ENCODE results near the gene PEAK3. TPM values are rescaled to one million over a fixed set of nuclear protein-coding genes. Genes with fewer than 3 reads are reported as not detected.

The PEAK3 gene
- total and polyA plus RNA-seq, 10 of the 15 experiments (the other 5 are each of a cell fraction or from before 2014, with no cell fraction given): 0.03 to 0.10 (median 0.05) TPM; not detected in 7

DNA sequence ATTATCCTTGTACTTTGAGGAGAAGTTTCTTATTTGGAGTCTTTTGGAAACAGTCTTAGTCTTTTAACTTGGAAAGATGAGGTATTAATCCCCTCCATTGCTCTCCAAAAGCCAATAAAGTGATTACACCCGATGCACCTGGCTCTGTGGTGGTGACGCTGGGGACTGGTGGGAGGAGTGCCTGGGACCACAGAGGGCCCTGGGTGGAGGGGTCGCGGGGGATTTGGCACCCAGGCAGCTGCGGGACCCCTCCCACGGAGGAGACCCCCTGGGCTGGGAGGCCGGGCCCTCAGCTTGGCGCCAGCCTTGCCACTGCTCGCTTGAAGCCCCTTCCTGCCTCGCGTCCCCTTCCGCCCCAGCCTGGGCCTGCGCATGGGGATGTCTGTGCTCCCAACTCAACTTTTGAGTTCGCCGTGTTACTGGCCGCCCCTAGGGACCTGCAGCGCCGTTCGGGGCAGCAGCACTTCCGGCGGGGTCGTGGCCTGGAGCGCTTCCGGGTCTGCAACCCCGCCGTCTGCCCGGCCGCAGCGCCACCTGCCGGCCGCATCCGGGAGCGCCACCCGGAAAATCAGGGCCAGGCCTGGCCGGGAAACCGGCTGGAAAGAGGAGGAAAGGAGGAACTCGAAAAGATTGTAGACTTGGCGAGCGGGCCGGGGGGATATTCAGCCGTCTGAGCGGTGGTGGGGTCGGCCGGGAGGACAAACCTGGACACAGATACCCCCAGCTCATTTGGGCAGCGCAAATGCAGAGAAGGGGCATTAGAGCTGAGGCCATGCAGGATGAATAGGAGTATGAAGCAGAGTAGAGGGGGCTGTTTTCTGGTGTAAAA lies 8.4 kb downstream of the PEAK3 start (continued):
- TF ChIP-seq CEBPZ (IDR thresholded peaks at IDR 0.05; ENCODE audit: low read depth, low read length) (no peak), CHD2 (IDR thresholded peaks at IDR 0.05; ENCODE audit: borderline replicate concordance, low read depth, low read length) (peak; percentile 83), MYB (IDR thresholded peaks at IDR 0.05; ENCODE audit: borderline replicate concordance, low read depth, low read length) (no peak), ZNF274 (IDR thresholded peaks at IDR 0.05; ENCODE audit: insufficient read depth, insufficient read length) (no peak), RB1 (IDR thresholded peaks at IDR 0.05; ENCODE audit: borderline replicate concordance) (0 out of 2 replicates have a peak, but pooled peaks have one; percentile 88), SUPT20H (IDR thresholded peaks at IDR 0.05; ENCODE audit: borderline replicate concordance, control insufficient read depth, low read depth, low read length) (no peak), NFXL1 (IDR thresholded peaks at IDR 0.05; ENCODE audit: borderline replicate concordance) (no peak), CTCF (IDR thresholded peaks at IDR 0.05 in 2 of 3, conservative IDR thresholded peaks at IDR 0.05 in 1 of 3; ENCODE audit: control insufficient read depth in 2 of 3, extremely low read depth in 1 of 3, insufficient read depth in 1 of 3, low read depth in 3 of 3, low read length in 3 of 3) (peak; percentile 89 to 94 (median 92)), ZNF24 (IDR thresholded peaks at IDR 0.05) (no peak), BMI1 (IDR thresholded peaks at IDR 0.05; ENCODE audit: borderline replicate concordance) (no peak), NRF1 (conservative IDR thresholded peaks at IDR 0.05; ENCODE audit: low read depth, low read length) (peak; percentile 39; the same call in 1 of the 2 replicates), KLF5 (IDR thresholded peaks at IDR 0.05; ENCODE audit: partially characterized antibody) (no peak), GABPA (IDR thresholded peaks at IDR 0.05; ENCODE audit: low read depth) (peak; percentile 95), STAT3 (IDR thresholded peaks at IDR 0.05; ENCODE audit: low read depth, low read length) (no peak), RAD21 (IDR thresholded peaks at IDR 0.05; ENCODE audit: insufficient read depth, low read depth, low read length) (peak; percentile 68), HCFC1 (IDR thresholded peaks at IDR 0.05; ENCODE audit: low read length) (peak; percentile 86)
- TF ChIP-seq, protein P1, sequence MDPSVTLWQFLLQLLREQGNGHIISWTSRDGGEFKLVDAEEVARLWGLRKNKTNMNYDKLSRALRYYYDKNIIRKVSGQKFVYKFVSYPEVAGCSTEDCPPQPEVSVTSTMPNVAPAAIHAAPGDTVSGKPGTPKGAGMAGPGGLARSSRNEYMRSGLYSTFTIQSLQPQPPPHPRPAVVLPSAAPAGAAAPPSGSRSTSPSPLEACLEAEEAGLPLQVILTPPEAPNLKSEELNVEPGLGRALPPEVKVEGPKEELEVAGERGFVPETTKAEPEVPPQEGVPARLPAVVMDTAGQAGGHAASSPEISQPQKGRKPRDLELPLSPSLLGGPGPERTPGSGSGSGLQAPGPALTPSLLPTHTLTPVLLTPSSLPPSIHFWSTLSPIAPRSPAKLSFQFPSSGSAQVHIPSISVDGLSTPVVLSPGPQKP (IDR thresholded peaks at IDR 0.05; ENCODE audit: low read depth, low read length): peak; percentile 89
- TF ChIP-seq, protein P2, sequence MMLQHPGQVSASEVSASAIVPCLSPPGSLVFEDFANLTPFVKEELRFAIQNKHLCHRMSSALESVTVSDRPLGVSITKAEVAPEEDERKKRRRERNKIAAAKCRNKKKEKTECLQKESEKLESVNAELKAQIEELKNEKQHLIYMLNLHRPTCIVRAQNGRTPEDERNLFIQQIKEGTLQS (IDR thresholded peaks at IDR 0.05; ENCODE audit: borderline replicate concordance, extremely low read depth, low read depth, low read length): 0 out of 2 replicates have a peak, but pooled peaks have one; percentile 10
- TF ChIP-seq, protein P3, sequence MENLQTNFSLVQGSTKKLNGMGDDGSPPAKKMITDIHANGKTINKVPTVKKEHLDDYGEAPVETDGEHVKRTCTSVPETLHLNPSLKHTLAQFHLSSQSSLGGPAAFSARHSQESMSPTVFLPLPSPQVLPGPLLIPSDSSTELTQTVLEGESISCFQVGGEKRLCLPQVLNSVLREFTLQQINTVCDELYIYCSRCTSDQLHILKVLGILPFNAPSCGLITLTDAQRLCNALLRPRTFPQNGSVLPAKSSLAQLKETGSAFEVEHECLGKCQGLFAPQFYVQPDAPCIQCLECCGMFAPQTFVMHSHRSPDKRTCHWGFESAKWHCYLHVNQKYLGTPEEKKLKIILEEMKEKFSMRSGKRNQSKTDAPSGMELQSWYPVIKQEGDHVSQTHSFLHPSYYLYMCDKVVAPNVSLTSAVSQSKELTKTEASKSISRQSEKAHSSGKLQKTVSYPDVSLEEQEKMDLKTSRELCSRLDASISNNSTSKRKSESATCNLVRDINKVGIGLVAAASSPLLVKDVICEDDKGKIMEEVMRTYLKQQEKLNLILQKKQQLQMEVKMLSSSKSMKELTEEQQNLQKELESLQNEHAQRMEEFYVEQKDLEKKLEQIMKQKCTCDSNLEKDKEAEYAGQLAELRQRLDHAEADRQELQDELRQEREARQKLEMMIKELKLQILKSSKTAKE (IDR thresholded peaks at IDR 0.05; ENCODE audit: low read depth, poor library complexity, severe bottlenecking): no peak
